Stromal cell of bone marrow (primary cell): Measurements from ENCODE around the gene CYBRD1.

Experiments used
- DNase-seq: peaks from one replicate; pipeline ENCODE4 v3.0.0-alpha.2; 2012; ENCODE audit warnings: low read depth

The CYBRD1 gene

GRCh38 chr2:171553858-171554257, 31.6 kb downstream of the CYBRD1 start:
- peak; percentile 76 for DNase-seq

- no peak for DNase-seq
These were observed 32.8 kb downstream of the CYBRD1 start for GRCh38 chr2:171554991-171555615.

GRCh38 chr2:171557363-171557762, 35.1 kb downstream of the CYBRD1 start:
- no peak for DNase-seq

GRCh38 chr2:171563301-171563700, 41.0 kb downstream of the CYBRD1 start:
- no peak for DNase-seq

DNA sequence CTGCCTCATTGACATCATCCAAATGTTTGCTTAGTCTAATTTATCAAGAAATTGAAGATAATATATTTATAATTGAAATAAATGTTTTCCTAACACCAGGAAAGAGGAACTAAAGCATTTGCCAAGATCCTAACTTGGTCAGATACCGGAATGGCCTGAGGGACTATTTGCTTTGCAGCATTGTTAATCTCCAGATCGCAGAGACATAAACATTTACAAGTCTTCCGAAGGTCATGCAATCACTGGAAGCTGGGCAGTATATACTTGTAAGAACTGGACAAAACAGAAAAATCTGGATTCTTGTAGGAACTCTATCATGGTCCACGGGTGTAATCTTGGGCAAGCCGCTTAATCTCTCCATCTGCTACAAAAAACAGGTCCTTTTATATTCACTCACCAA, 42.2 kb downstream of the CYBRD1 start:
- no peak for DNase-seq

DNA sequence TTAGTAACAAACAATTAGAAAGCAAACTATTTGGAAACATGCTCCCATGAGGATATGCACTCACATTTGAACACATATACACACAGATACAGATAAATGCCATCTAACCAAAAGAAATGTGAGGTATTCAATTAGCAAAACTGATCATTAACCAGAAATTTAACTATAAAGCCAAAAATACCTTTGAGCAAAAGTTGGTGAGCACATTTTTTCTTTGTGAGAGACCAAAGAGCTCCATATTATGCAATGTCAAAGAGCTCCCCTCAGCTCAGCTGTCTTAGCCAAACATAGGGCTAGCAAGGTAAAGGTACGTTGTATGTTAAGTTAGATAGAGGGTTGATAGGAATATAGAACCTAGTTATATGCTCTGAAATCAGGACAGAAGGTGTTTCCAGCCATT, 43.8 kb downstream of the CYBRD1 start:
- DNase-seq = no peak

DNA sequence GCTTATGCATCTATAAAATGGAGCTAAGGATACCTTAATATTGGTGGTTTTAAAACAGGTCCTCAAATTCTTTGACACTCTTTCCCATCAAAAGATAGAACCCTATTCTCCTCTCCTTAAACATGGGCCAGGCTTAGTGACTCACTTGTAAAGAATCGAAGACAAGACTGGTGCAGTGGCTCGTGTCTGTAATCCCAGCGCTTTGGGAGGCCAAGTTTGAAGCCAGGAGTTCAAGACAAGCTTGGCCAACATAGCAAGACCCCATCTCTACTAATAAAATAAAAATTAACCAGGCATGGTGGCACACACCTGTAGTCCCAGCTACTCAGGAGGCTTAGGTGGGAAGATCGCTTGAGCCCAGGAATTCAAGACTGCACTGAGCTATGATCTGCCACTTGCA, 44.5 kb downstream of the CYBRD1 start:
- DNase-seq = no peak

DNA sequence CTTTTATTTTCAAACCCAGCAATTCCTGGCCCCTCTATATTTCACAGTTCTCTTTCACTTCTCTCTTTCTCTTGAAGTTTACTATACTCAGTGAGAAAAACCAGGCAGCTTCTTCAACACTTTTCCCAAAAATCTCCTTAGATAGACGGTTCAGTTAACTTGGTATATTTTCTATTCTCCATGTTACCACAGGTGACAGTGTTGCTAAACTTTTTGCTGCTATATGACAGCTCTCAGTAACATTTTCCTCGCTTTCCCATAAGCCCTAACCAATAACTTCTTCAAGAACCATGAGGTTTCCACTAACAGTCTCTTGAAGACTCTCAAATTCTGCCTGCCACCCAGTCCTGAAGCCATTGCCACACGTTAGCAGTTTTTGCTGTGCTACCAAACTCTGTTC, 45.8 kb downstream of the CYBRD1 start:
- DNase-seq = no peak

DNA sequence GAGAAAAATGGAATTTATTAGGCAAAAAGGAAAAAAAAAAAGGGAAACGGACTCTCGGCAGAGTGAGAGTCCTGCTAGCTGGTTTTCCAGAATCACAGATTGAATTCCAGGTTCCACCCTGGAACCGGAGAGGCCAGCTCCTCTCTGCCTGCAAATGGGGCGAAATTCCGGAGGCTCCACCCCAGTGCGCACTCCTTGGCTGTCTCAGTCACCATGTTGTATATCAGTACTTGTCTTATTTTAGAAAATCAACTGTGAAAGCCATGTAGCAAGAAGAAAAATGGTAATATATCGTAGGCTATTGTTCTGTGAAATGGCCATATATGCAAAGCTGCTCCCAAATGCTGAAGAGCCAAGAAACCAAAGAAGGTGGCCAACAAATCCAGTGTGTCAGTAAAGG, 49.4 kb downstream of the CYBRD1 start:
- DNase-seq = no peak

GRCh38 chr2:171574149-171574795, 52.0 kb downstream of the CYBRD1 start:
- peak; percentile 52 for DNase-seq

GRCh38 chr2:171575606-171576005, 53.3 kb downstream of the CYBRD1 start:
- no peak for DNase-seq

DNA sequence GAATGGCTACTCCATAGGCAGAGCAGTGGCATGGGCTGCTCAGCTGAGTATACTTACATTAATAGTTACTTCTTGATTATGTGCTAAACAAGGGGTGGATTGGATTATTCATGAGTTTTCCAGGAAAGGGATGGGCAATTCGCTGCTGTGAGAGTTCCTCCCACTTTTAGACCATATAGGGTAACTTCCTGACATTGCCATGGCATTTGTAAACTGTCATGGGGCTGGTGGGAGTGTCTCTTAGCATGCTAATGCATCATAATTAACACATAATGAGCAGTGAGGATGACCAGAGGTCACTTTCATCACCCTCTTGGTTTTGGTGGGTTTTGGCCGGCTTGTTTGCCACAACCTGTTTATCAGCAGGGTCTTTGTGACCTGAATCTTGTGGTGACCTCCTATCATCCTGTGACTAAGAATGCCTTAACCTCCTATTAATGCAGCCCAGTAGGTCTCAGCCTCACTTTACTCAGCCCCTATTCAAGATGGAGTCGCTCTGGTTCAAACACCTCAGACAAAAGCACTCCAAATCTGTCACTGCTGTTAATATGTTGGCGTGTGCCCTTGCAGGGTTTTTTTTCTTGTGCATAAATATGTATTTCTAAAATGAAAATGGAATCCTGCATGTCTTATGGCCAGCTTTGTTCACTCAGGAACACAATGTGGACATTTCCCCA, 56.0 kb downstream of the CYBRD1 start:
- no peak for DNase-seq

GRCh38 chr2:171579481-171579880, 57.2 kb downstream of the CYBRD1 start:
- no peak for DNase-seq

DNA sequence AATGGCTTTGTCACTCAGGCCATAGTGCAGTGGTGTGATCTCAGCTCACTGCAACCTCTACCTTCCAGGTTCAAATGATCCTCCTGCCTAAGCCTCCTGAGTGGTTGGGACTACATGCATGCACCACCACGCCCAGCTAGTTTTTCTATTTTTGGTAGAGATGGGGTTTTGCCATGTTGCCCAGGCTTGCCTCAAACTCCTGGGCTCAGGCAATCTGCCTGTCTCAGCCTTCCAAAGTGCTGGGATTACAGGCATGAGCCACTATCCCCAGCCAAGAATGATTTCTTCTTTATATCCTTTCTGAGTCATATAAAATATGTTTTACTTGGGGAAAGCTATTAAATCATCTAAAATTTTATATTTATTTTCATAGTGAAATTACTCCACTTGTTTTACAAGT, 61.3 kb downstream of the CYBRD1 start:
- no peak for DNase-seq

DNA sequence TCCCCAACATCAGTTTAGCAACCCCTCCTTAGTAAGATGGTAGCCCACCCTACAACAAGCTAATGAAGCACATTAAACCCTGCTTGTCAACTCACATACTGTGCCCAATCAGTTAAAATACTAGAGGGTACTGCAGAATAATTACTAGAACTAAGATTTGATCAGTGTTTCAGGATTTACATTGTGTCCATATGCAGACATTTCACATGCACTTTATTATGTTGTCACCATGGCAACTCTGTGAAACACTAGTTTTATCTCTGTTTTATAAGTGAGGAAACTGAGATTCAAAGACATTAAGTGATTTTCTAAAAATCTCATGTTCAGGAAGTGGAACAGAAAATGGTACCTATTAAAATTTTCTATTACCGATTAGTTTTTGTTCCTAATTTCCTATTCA, 61.7 kb downstream of the CYBRD1 start:
- no peak for DNase-seq

GRCh38 chr2:171587132-171587531, 64.9 kb downstream of the CYBRD1 start:
- no peak for DNase-seq

GRCh38 chr2:171587567-171587966, 65.3 kb downstream of the CYBRD1 start:
- no peak for DNase-seq

GRCh38 chr2:171590116-171590515, 67.8 kb downstream of the CYBRD1 start:
- DNase-seq = no peak

- DNase-seq = no peak
These were observed 69.8 kb downstream of the CYBRD1 start for GRCh38 chr2:171592036-171592555.

DNA sequence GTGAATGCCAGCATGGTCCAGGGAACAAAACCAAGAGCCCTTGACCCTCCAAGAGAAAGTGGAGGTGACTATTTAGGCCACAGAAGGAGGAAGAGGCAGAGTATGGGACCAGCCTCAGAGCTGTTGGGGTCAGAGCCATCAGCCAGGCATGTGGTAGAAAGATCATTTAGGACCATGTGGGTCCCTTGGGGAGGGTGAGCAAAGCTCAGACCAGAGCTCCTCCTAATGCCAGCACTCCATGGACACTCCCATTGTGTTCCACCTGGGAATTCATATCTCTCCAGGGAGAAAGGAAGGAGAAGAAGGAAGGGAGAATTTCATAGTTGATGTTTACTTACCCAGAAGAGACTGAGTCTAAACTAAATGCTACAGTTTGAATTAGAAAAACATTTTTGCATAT, 73.2 kb downstream of the CYBRD1 start:
- DNase-seq = no peak

DNA sequence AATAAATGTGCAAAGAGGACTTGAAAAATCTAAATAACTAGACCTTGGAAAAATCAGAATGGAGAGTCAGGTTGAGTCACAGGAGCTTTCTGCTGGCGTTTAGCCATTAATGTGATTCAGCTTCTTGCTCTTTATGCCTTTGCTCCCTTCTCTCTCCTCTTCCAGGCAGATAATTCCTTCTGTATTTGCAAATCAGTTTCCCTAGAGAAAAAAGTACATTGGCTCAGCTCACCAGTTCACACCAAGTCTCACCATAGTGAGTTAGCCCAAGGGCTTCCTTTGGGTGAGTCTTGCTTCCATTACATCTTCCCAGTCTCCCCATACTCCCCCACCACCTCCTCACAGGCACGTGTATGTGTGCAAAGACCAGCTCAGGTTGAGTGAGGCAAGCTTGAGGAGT, 73.6 kb downstream of the CYBRD1 start:
- DNase-seq = peak; percentile 96

DNA sequence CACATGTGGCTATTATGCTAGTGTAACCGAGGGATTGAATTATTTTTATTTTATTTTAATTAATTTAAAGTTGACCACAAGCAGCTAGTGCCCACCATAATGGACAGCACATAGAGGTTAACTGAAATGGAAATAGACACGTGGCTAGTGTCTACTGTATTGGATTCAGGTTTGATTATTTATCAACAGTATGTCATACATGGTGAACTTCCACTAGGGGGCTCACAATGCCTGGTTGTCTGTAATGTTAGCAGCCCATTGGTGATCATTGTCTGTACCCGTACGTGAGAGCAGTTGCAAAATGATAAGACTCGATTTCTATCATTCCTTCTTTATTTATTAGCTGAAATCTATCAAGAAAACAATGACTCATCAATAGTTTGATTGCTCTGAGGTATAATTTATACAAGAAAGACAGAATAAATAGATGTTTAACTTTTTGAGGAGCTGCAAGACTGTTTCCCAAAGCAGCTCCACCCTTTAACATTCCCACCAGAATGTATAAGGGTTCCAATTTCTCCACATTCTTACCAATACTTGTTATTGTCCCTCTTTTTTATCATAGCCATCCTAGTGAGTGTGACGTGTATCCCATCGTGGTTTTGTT, 76.5 kb downstream of the CYBRD1 start:
- peak; percentile 60 for DNase-seq

- no peak for DNase-seq
These were observed 77.9 kb downstream of the CYBRD1 start for GRCh38 chr2:171600126-171600525.
